NCI-H226 (cell line): ENCODE measurements around the gene A3GALT2.

Experiments used
- DNase-seq: peaks from one replicate; pipeline ENCODE4 v3.0.0-alpha.2; 2015

The A3GALT2 gene

DNA sequence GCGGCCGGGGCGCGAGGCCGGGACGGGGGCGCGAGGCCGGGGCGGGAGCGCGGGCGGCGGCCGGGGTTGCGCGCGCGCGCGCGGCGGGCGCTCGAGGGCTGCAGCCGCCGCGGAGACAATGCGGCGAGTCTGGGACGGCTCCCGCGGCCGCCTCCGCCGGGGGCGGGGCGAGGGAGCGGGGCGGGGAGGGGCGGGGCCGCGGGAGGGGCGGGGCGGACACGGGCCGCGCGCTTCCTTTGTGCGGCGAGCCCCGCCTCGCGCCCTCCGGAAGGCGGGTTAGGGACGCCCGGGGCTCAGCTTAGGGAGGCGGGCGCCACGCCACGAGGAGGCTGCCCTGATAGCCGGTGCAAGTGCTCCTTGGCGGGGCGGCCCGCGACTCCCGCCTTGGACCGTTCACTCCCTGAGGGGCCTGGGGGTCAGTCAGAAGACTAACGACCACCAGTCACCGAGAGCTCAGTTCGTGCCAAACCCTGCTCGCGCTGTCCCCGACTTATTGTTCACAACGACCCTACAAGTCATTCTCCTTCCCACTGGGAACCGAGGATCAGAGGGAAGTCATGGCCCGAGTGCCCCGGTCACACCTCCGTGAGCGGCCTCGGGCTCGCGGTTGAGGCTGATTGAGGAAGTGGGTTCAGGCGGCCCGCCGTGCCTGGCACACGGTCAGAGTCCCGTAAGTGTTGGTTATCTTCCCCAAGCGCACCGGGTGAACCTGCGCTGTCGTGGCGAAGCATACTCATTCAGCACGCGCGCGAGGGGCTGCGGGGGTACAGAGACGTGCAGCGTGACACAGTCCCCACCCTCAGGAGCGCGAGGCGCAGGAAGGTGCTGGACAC, 29.1 kb upstream of the A3GALT2 start:
- peak; percentile 76 for DNase-seq

DNA sequence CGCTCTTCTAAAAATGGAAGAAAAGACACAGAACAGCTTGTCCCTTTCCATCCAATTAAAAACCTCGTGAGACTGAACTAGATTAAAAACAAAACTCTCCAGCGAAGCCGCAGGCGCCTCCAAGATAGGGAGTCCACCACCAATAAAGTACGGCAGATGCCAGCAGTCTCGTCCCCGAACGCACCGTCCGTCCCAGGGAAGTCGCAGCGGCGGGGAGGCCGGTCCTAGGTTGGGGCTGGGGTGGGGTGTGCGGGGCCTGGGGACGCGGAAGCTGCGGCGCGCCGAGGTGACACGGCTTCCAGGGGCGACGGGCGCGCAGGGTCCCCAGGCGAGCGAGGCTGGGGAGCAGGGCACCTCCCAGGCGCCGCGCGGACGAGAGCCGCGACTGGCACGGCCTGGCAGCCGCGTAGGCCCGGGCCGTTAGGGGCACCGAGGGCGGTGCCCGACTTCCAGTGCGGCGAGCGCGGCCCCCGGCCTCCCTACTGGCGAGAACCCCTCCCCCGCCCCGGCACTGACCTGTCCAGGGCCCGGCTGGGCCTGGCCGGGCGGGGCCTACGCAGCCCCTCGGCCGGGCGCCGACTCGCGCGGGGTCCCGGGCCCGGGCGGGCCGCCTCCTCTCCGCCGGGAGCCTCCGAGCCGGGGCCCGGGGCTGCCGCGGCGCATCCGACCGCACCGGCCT, 28.3 kb upstream of the A3GALT2 start:
- DNase-seq = peak; percentile 73

DNA sequence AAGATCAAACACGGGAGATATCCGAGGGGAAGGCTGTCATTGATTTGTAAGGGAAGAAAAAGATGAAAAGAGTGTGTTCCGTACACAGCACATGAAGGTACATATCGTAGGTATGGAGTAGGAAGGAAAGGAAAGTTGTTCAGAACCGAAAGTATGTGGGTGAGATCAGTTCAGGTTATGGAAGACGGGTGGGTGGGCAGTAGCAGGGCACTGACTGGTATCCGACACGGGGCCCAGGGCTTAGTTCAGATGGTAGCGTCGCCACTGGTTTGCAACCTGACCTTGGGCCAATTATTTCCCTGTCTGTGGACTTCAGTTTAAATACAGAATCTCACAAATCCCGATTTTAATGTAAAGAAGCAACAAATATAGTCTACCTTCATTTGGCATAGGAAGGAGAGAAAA, 27.8 kb upstream of the A3GALT2 start:
- DNase-seq = no peak

DNA sequence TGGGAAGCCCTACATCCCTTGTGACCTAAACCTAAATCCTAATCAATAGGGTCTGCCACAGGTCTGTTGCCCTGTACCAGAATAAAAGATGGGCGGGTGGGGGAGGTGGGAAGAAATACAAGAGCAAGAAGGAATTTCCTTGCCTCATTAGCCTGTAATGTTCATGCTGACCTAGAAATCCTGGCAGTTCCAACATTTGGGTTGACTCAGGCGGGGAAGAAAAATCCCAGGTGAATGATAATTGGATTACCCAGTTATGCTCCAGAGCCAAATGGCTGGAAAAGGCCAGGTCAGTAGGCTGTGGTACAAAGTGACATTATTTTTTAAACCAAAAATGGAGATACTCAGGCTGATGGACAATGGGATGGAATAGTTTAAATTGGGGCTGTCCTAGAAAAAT, 27.3 kb upstream of the A3GALT2 start:
- peak; percentile 63 for DNase-seq

DNA sequence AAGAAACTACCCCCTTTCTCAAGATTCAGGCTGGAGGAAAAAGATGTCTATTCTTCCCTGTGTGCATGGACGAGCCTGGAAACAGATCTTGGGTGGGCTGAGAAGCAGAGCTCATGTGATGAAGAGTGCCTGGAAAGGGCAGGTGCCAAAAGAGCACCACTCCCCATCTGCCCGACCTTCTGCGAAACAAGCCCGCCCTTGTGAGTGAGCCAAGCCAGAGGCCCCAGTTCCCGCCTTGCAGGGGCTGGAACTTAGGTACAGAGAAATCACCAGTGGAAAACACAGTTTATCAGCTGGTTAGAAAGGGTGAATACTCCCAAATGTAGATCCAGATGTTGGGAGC, 26.7 kb upstream of the A3GALT2 start:
- DNase-seq = peak; percentile 43

DNA sequence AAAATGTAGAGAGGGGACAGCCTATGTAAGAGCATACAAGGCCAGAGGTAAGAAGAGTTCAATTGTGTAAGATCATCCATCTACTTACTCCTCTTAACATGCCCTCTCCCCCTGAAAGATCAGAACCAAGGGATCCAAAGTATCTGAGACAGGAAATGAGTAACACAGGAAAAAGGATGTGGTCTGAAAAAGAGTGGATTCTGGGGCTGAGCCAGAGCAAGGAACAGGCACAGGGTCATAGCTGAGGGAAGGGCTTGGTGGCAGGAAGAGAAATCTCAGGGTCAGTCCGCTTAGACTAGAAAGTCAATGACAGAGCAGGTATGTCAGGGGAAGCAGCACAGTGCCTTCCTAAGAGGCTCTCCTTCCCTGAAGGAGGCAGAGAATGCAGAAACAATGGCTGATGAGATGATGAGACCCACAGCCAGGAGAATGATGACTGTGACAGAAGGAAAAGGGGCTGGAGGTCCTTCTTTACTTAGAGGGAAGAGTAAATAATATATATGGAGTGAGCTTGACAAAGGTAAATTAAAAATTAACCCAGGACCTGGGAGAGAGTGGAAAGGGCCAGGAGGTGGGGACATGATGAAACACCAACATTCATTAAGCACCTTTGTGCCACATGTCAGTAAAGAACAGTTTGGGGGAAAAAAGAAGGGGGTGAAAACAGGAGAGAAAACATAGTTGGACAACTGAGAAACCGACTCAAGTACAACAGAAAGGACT, 26.2 kb upstream of the A3GALT2 start:
- peak; percentile 94 for DNase-seq

DNA sequence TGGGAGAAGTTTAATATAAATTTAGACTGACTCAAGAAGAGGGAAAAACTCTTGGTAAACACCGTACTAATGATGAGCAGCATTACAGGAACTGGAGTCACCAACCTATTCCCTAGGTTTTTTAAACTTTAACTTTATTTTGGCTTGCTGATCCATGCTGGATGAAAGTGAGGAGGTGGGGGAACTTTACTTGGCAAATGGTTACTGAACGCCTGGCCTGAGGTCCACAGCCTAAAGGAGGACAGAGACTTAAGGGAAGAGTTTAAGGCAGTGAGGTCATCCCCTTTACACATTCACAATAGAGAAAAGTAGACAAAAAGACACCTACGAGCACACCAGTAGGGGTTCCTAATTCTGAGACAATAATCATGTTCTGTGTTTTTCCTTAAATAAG, 25.6 kb upstream of the A3GALT2 start:
- DNase-seq = no peak

DNA sequence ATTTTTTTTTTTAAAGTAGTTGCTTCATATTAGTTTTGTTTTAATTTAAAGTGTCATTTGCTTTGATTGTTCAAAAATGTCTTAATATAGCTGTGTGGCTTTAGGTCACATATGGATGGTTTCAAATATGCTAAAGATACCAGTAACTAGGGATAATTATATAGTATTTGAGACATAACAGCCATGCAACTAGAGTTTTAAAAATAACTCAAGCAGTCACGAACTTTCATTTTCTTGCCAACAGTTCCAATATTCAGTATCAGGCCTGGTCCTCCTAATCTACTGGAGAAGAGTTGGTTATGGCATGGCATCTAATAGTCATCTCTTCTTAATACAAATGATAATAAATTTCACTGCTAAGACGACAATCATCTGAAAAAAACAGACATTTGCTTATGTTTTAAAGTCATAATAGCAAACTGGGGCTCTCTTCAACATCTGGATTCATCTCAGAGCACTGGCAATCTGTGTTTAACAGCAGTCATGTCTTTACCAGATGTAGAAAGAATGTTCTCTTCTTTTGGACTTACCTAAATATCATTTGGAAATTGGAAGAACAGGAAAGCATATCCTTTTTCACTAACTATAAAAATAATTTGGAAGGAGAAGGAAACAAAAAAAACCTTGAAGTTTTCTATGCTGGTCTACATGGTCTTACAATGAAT, 24.1 kb upstream of the A3GALT2 start:
- DNase-seq = no peak

DNA sequence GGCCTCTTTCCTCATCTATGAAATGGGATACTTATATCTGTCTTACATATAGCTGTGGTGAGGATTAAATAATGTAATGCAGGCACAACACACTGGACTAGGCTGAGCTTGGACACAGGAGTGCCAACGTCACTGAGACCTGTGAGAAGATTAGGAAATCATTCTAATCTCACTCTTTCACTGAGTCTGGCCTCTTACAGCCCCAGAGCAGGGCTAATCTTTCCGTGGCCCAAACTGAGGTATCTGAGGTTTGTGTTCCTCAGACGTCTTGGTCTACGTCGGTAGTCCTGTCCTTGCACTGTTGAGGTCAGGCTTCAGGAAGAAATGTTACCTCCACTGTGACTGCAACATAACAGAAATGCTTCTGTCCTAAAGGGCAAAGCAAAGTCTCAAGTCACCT, 22.6 kb upstream of the A3GALT2 start:
- DNase-seq = no peak

DNA sequence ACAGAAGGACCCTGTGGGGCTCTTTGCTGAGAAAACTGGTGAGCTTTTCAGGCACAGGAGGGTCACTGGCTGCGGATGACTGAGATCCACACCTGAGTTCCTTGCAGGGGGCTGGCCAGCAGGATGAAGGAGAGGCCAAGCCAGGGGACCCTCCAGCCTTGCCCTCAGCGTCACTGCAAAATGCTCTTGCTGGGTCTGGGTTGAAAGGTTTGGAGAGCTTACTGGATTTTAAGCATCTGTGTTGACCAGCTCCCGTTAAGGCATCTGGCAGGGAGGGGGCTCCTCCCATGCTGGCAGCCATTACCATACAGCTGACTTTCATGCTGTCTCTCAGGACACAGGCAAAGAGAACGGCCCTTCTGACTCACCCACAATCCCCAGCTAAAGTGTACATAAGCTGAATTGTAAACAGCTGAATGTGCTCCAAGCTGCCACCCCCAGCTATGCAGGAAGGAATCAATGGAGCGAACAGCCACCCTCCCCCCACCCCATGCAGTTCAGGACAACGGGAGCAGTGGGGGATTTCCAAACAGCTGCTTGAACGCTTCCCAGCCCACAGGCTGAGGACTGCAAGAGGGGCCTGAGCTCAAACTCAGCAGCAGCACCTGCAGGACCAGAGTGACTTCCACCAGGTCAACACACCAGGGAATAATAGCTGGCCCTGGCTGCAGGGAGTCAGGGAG, 21.3 kb upstream of the A3GALT2 start:
- DNase-seq = peak; percentile 81

DNA sequence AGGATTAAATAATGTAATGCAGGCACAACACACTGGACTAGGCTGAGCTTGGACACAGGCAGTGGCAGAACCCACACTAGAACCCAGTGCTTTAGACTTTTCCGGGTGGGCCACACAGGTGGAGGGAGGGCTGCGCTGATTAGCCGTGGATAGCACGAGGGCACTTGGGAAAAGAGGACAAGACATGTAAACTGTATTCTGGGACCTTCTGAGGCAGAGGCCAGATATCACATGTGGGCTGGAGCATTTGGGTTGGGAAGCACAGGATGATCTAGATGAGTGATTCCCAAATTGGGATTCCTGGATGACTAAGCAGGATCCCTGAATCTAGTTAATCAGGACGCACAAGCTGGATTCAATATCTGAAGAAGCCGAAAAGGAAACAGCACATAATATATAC, 20.3 kb upstream of the A3GALT2 start:
- DNase-seq = no peak

DNA sequence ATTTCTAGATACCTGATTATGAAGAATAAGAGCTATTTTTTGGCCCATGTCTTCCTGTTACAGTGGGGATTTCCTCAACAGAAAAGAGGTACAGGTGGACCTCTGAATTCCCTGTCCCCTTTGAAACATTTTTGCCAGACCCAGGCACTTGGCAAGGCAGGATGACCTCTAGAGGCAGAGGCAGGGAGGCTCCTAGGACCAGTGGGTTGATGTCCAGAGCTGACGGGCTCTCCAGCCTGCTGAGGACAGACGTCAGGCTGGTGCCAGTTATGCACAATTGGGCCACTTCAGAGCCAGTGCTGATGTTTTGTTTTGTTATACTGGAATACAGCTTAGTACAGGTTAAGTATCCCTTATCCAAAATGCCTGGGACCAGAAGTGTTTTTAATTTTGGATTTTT, 18.5 kb upstream of the A3GALT2 start:
- no peak for DNase-seq

DNA sequence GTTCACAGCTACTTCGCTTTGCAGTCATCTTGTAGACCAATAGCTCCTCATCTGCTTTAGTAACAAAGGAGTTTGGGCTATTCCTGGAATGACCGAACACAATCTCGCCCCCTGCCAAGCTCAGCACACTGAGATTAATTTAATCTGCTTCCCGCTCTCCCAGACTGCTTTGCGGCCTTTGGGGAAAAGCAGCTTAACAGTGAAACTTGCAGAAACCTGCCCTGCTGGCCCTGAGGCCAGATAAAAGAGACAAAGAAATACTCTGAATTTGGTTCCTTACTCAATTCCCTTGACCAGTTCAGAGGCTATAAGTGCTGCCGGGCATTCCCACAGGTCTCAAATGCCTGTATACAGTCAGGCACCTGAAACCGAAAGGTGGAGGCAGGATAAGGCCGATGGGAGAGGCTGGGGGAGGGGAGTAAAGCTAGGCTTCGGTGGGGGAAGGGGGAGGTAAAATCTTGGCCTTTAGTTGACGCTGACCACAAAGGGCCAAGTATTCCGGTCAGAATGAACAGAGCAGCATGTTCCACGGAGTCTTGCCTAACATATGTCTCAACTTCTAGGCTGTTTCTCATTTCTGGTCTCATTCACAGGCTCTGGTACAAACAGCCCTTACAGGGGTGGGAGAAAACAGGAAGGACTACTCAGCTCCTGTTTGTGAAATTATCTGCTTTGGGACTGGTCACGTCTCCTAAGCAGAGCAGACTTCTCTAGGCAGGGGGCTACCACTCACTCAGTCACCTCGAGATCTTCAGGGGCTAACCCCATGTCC, 17.7 kb upstream of the A3GALT2 start:
- DNase-seq = peak; percentile 77

DNA sequence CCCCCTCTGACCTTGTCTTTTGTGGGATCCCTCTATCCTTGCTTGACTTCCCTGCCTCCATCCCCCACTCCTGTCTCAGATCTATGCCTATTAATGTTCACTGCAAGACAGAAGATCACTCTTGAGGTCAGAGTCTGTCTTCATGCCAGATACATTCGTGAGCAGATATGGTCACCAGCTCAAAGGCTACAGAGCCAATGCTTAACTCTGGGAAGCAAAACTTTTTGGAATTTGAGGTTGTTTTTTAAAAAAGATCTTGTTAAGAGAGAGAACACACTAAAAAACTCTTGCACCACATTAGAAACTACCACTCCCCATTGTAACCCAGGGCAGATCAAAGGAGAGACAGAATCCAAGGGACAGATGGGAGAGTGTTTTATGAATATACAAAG, 17.1 kb upstream of the A3GALT2 start:
- DNase-seq = no peak

DNA sequence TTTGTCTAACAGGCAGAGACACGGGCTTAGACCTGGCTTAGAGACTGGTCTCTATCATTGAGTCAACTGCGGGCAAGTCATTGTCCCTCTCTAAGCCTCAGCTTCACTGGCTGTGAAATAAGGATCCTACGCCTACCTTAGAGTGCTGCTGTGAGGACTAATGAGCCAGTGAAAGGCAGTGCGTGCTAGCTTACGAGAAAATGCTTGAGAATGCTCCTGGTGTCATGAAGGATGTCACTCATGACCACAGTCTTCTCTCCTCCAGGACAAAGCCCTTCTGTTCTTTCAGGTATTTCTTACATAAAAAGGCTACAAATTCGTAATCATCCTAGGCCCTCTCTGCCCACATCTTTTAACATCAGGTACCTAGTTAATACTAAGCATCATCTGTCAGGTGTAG, 16.5 kb upstream of the A3GALT2 start:
- DNase-seq = no peak

DNA sequence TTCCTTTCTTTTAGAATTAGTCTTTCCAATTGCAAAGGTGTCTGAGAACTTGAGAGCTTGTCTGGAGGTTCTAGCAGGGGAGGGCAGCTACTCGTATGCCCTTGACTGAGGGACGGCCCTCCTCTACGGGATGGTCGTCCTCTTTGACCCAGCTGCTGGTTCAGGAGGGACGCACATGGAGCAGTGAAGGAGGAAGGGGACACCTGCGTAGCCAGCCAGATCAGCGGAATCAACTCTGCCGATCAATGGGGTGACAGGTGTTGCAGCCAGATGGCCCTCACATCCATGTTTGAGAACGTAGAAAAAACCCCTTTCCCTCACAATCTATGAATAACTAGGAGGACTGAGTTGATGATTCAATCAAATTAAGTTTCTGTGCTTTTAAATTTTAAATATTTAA, 15.7 kb upstream of the A3GALT2 start:
- DNase-seq = no peak

DNA sequence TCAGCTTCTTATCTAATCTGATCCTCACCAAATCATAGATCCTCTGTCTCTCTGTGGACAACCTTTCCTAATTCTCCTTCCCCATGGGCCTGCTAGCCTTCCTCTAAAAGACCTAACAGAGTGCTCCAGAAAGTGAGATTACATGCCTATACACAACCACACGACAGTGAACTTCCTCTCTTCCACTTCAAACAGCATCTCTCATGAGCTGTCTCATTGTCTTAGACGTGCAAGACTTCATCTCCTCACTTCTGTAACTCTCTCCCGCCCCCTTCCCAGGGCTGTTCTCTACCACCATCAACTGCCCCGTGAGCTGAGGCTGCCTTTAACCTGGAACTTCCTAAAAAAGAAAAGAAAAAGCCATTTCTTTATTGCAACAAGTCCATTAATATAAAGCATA, 14.1 kb upstream of the A3GALT2 start:
- DNase-seq = no peak

DNA sequence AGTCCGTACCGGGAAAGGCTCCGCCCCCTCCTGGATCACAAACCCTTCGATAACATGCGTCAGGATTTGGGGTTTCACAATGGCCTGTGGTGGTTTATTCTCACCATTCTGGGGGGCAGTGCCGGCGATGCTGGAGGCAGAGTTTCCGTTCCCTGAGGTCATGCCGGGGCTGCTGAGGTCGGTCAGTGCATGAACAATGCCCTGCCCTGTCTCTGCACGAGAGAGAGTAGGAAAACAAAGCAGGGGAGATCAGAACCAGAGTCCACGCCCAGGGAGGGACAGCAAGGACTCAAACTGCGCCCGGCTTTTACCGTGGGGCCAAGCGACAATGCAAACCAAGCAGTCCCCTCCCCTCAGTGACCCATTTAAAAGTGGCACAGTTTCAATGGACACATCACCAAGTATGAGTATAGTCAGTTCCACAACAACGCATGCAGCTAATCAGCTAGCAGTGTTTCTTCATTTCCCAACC, 13.2 kb upstream of the A3GALT2 start:
- DNase-seq = no peak

DNA sequence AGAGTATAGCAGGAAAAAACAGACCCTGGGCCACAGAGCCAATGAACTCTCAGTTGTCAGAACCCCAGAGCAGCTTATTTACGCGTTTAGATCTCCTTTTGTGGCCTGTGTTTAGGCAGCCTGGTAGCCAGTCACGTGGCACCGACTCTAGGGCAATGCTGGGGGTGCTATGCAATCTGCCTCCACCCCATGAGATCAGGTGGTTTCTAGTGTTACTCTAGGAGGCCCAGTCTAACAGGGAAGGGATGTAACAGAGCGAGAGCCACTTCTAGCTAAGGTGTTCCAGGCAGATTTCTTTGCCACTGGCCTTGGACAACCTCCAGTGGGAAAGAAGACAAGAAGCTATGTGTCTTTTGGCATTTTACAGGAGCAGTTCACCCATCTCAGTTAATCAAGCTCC, 12.0 kb upstream of the A3GALT2 start:
- DNase-seq = no peak

DNA sequence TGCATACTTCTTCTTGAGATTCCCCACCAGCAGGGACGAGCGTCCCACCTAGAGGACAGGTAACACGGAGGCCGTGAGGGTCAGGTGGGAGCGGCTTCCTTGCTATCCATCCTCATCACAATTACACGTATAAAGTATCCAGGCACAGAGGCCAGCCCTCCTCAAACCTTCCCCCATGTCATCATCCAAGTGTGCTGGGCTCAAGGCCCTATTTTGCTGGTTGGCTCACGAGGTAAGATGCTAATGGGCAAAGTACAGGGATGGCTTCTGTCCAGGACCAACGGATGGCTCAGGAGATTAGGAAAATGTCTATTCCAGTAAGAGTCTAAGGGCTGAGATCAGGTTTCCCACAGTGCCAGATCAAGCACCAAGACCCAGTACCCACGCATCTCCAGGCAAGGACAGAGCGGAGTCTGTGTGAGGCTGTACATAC, 11.5 kb upstream of the A3GALT2 start:
- no peak for DNase-seq

DNA sequence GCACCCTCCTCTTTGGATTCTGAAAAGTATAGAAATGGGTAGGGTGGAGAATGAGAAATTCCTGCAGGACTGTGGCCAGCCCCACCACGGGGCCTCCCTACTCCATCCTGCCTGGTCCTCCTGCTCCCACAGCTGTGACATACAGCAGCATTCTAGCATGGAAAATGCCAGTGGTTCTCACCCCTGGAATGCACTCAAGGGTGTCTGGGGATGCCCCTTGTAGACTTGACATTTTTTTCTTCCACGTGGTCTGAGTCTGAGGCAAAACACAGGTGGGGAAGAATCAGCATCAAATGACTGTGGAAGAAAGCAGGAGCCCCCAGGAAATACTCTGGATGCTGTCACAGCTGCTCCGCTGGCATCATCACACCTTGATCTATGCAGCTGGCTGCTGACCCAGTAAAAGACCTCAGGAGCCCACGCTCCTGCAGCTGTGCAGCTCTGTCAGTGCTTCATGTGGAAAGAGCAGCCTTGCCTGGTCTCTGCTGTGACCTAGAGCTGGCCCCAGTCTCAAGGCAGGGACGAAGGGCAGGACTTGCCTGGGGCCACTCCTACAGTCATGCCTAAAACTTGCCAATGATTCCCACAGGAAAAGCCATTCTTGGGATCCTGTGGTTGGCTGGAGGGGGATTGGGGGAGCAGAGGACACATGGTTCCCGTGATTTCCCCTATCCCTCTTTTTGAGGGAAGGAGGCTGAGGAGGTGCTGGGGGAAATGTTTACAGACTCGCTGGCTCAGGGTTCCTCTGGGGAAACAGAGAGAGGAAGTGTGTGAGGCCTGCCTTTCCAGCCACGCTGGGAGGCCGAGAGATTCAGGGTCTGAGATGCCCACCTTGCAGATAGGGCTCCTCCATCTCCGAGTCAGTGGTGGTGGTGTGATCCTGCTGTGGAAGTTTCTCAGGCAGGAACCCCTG, 10.8 kb upstream of the A3GALT2 start:
- DNase-seq = no peak
